Astrocyte of the cerebellum (primary cell): ENCODE measurements around the gene PACRG.
A peak's percentile ranks its signal among the peaks of the same experiment; 100 is the strongest.

Experiments used
- DNase-seq: peaks from one replicate; pipeline ENCODE4 v3.0.0-alpha.2; 2011; ENCODE audit warnings: low read depth
- H3K4me3 ChIP-seq: 2 replicates; pipeline ENCODE4 v1.5.1; 2011; ENCODE audit warnings: mild to moderate bottlenecking, low read depth, low read length, moderate library complexity
- in situ Hi-C: cut with HindIII; loops from 2 replicates; pipeline ENCODE4 v1.10.0; 2017; ENCODE audit warnings: low sequenced_read_pairs
- TF ChIP-seq, protein P1 (sequence below): IDR thresholded peaks from 2 replicates; pipeline ENCODE4 v1.5.1; 2012; ENCODE audit warnings: low read length, low read depth, moderate library complexity, mild to moderate bottlenecking; ENCODE audit errors: missing control alignments

PACRG gene

DNA sequence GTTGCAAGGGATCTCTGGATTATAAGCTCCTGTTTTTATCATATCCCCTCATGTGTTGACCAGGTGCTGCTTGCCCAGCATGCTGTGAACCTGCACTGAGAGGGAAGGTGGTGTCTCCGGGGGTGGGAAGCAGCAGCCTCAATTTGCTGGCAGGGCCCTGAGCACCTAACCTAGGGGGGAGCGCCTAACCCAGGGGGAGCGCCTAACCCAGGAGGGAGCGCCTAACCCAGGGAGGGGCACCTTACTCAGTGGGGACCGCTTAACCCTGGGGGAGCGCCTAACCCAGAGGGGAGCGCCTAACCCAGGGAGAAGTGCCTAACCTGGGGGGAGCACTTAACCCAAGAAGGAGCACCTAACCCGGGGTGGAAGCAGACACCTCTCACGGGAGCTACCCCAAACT, 603.5 kb downstream of the PACRG start:
- H3K4me3 ChIP-seq = no peak overlapping the region
- in situ Hi-C loops = no loop called here
- DNase-seq = no peak
- TF ChIP-seq, protein P1, sequence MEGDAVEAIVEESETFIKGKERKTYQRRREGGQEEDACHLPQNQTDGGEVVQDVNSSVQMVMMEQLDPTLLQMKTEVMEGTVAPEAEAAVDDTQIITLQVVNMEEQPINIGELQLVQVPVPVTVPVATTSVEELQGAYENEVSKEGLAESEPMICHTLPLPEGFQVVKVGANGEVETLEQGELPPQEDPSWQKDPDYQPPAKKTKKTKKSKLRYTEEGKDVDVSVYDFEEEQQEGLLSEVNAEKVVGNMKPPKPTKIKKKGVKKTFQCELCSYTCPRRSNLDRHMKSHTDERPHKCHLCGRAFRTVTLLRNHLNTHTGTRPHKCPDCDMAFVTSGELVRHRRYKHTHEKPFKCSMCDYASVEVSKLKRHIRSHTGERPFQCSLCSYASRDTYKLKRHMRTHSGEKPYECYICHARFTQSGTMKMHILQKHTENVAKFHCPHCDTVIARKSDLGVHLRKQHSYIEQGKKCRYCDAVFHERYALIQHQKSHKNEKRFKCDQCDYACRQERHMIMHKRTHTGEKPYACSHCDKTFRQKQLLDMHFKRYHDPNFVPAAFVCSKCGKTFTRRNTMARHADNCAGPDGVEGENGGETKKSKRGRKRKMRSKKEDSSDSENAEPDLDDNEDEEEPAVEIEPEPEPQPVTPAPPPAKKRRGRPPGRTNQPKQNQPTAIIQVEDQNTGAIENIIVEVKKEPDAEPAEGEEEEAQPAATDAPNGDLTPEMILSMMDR = no peak

DNA sequence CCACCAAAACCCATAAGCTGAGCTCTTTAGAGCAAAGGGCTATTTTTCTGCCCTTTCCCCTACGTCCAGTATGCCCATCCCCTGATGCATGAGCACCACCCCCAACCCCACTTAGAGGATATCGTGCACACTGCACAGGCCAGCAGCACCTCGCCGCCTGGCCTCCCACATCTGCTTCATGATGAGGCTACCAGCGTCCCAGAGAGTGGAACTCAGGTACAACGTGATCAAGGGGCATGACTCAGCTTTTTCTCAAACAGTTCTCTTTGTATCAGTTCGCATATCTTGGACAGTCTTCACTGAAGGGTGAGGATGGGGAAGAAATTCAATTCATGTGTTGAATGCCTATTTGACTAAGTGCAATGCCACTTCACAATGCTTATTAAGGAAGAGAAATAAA, 604.8 kb downstream of the PACRG start:
- in situ Hi-C loops = no loop called here
- no peak for DNase-seq
- TF ChIP-seq, protein P1 = no peak
- H3K4me3 ChIP-seq = no peak overlapping the region

DNA sequence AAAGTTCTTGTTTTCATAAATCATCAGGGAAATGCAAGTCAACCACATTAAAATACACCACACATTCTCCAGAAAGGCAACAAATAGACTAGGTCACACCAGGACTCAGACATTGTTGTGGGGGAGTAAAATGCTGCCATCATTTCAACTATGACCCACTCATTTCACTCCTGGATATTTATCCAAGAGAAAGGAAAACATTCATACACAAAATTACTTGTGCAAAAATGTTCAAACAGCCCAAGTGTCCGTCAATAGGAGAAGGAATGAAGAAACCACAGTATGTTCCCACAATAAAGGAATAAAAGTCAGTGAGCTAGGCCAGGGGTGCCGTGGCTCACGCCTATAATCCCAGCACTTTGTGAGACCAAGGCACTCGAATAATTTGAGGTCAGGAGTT, 605.3 kb downstream of the PACRG start:
- H3K4me3 ChIP-seq = no peak overlapping the region
- DNase-seq = peak; percentile 50
- TF ChIP-seq, protein P1 = no peak
- in situ Hi-C loops = no loop called here

DNA sequence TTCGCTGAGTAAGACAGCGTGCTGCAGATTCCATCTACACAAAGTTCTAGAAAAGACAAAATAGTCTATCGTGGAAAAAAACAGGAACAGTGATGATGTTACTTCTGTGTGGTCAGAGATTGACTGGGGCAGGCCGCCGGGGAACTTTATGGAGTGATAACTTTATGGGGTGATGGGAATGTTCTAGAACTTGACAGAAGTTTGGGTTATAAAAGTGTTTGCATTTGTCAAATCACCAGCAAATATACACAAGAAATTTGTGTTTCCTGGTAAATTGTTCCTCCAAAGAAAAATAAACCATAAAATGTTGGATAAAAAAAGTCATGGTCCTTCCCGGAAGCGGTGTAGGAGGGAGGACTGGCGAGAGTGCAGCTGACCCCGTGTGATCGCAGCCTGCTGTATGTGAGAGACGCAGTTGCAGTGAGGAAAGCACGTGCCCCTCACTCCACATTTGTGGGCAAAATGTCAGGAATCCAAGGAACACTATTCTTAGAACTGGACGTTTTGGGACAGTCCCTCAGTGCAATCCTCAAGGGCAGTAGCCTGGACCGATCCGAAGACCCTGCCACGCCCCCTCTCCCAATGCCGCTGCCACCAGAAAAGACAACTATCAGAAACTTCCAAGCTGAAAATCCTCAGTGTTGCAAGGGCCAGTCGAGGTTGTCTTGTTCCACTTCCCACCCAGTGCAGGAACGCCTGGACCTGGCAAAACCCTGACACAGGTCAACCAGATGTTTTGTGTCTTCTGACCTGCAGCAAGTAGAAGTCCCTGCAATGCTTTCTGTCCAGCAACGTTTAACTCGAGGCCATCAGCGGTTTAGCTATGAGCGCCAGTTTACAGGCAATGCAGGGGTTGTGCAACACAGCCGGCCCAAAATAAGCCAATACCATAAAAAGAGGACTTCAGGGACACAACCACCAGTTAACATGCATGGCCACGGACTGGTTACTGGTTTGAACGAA, 606.2 kb downstream of the PACRG start:
- H3K4me3 ChIP-seq = no peak overlapping the region
- TF ChIP-seq, protein P1 = no peak
- in situ Hi-C loops = no loop called here
- no peak for DNase-seq

DNA sequence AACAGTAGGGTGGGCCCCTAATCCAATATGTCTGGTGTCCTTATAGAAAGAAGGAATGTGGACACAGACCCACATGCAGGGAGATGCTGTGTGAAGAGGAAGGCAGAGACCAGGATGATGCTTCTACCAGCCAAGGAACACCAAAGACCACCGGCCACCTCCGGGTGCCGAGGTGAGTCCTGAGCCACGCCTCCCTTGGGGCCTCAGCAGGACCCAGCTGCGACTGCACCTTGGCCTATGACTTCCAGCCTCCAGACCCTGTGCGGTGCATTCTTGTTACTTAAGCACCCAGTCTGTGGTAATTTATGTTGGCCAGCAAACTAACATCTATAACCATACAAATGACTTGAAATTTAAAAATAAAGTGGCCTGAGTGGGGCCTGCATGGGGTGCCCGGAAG, 607.3 kb downstream of the PACRG start:
- in situ Hi-C loops = no loop called here
- no peak for DNase-seq
- no peak overlapping the region for H3K4me3 ChIP-seq
- TF ChIP-seq, protein P1 = no peak

DNA sequence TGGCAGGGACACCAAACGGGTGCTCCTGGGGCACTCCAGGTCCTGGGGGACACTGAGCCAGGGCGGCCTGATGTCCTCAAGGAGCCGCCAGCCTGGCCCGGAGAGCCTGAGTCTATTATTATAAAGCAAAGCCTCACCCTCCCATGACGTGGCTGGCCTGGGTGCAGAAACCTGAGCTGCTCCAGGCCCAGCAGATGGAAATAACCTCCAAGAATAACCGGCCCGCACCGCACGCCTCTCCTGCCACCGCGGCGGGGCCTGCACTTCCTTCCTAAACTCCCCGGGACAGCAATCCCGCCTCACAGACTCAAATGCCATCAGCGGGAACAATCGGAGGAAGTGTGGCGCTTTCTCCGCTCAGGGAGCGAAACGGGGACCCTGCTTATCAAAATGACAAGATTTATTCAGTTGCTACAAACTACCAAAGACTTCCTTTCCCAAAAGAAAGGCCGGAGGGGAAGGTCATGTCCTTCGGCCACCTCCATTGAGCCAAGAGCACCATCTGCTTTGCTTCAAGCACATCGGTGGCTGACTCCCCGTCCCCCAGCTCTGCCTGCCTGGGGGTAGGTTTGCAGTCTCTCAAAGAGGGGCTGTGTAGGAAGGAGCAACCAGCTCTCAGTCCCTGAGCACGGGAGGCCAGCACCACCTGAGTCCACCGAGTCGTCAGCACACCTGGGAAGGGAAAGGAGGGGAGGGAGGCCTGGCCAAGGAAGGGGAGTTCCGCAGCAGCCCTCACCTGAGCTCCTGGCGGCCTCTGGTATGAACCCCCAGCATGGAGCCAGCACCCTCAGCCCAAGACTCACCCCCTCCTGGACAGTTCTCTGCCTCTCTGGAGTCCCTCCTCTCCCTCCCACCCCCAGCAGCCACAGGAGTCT, 608.1 kb downstream of the PACRG start:
- no peak for DNase-seq
- in situ Hi-C loops = no loop called here
- TF ChIP-seq, protein P1 = no peak
- no peak overlapping the region for H3K4me3 ChIP-seq
